ENCODE results near the gene ARMH1.

Gene ARMH1

DNA sequence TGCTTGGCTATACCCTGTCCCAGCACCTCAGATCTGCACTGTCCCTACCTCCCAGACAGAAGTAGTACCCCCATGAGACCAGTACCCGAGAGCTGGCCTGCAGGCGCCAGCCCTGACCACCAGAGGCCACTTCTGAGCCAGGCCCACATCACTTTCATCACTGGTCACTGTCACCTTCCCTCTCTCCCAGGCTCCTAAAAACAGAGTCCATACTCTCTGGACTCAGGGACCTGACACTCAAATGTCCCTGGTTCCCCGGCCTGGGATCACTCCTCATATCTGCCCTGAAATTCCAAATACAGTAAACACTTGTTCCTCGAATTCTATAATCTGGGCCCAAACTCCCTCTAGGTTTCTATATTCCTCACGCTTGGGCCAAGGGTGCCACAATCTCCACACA lies 18.9 kb upstream of the ARMH1 start:
- no peaks in the 10 kb centered on the region for H3K9me3 ChIP-seq (ENCODE audit: control insufficient read depth, insufficient read depth, low read depth, low read length)
- no peaks in the 10 kb centered on the region for H3K4me1 ChIP-seq (ENCODE audit: control insufficient read depth, insufficient read depth, low read length)
- H3K36me3 ChIP-seq (ENCODE audit: control insufficient read depth in 2 of 2, insufficient read depth in 1 of 2, low read length in 2 of 2), result peaks cover 0 to 25% of the 10 kb centered on the region in 2 experiments; a peak in 1 of 3 replicates
- no peak overlapping the region for H3K27ac ChIP-seq (ENCODE audit: extremely low read depth, low read depth, low read length)
- TF ChIP-seq ZNF366 (tag by site-specific recombination; conservative IDR thresholded peaks at IDR 0.05) (peak; percentile 64), ZNF10 (tag by site-specific recombination; IDR thresholded peaks at IDR 0.05) (no peak), ZNF629 (tag by site-specific recombination; IDR thresholded peaks at IDR 0.05) (no peak), MZF1 (tag by site-specific recombination; IDR thresholded peaks at IDR 0.05; ENCODE audit: borderline replicate concordance) (no peak), GLIS2 (tag by site-specific recombination; IDR thresholded peaks at IDR 0.05) (peak; percentile 39; the same call in 1 of the 2 replicates), ZNF501 (tag by site-specific recombination; IDR thresholded peaks at IDR 0.05) (no peak), PRDM1 (tag by site-specific recombination; IDR thresholded peaks at IDR 0.05) (peak; percentile 68), ZSCAN23 (tag by site-specific recombination; IDR thresholded peaks at IDR 0.05) (no peak), ZBTB17 (tag by site-specific recombination; IDR thresholded peaks at IDR 0.05) (peak; percentile 75), ZNF654 (tag by site-specific recombination; IDR thresholded peaks at IDR 0.05; ENCODE audit: low read depth) (peak; percentile 18; the same call in 1 of the 2 replicates)
- TF ChIP-seq, protein P1, sequence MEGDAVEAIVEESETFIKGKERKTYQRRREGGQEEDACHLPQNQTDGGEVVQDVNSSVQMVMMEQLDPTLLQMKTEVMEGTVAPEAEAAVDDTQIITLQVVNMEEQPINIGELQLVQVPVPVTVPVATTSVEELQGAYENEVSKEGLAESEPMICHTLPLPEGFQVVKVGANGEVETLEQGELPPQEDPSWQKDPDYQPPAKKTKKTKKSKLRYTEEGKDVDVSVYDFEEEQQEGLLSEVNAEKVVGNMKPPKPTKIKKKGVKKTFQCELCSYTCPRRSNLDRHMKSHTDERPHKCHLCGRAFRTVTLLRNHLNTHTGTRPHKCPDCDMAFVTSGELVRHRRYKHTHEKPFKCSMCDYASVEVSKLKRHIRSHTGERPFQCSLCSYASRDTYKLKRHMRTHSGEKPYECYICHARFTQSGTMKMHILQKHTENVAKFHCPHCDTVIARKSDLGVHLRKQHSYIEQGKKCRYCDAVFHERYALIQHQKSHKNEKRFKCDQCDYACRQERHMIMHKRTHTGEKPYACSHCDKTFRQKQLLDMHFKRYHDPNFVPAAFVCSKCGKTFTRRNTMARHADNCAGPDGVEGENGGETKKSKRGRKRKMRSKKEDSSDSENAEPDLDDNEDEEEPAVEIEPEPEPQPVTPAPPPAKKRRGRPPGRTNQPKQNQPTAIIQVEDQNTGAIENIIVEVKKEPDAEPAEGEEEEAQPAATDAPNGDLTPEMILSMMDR (tag by site-specific recombination; IDR thresholded peaks at IDR 0.05), result peak; percentile 83
- TF ChIP-seq, protein P2, sequence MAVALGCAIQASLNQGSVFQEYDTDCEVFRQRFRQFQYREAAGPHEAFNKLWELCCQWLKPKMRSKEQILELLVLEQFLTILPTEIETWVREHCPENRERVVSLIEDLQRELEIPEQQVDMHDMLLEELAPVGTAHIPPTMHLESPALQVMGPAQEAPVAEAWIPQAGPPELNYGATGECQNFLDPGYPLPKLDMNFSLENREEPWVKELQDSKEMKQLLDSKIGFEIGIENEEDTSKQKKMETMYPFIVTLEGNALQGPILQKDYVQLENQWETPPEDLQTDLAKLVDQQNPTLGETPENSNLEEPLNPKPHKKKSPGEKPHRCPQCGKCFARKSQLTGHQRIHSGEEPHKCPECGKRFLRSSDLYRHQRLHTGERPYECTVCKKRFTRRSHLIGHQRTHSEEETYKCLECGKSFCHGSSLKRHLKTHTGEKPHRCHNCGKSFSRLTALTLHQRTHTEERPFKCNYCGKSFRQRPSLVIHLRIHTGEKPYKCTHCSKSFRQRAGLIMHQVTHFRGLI (tag by site-specific recombination; IDR thresholded peaks at IDR 0.05), result no peak
- ChIA-PET POLR2A (no interaction called here), CTCF (interaction anchor here (0.6 to 1.7 kb wide), 11 partner anchors 9 to 1660 kb away, joined by 3 to 7 read pairs (median 4); no protein-coding TSS in a partner anchor)
- H3K4me3 ChIP-seq (ENCODE audit: low read depth, low read length), result no peak overlapping the region

DNA sequence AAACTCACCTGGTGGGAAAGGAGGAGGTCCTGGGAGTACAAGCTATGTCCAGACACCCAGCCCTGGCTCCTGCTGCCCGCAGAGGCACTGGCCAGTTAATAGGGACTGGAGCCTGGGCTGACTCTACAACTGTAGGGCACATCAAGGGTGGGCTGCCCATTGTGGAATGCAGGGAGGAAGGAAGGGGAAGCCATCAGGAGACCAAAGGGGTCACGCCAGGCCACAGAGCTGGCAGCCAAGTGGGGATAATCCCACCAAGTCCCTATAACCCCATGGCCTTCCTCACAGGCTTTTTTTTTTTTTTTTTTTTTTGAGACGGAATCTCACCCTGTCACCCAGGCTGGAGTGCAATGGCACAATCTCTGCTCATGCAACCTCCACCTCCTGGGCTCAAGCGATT lies 14.9 kb upstream of the ARMH1 start:
- no peaks in the 10 kb centered on the region for H3K36me3 ChIP-seq (ENCODE audit: control insufficient read depth in 2 of 2, insufficient read depth in 1 of 2, low read length in 2 of 2)
- ChIA-PET POLR2A (no interaction called here), CTCF (no interaction called here)
- no peak overlapping the region for H3K4me3 ChIP-seq (ENCODE audit: low read depth, low read length)
- no peaks in the 10 kb centered on the region for H3K9me3 ChIP-seq (ENCODE audit: control insufficient read depth, insufficient read depth, low read depth, low read length)
- no peak for TF ChIP-seq OSR2 (tag by site-specific recombination; IDR thresholded peaks at IDR 0.05)
- TF ChIP-seq ZNF211 (tag by site-specific recombination; IDR thresholded peaks at IDR 0.05; ENCODE audit: low read depth), result no peak
- TF ChIP-seq ZNF366 (tag by site-specific recombination; conservative IDR thresholded peaks at IDR 0.05), result no peak
- no peak for TF ChIP-seq KLF16 (tag by site-specific recombination; IDR thresholded peaks at IDR 0.05)
- TF ChIP-seq ZNF707 (tag by site-specific recombination; IDR thresholded peaks at IDR 0.05), result no peak
- no peak for TF ChIP-seq SCRT1 (tag by site-specific recombination; IDR thresholded peaks at IDR 0.05; ENCODE audit: borderline replicate concordance)
- TF ChIP-seq ZBTB17 (tag by site-specific recombination; IDR thresholded peaks at IDR 0.05), result no peak
- TF ChIP-seq ZNF155 (tag by site-specific recombination; IDR thresholded peaks at IDR 0.05), result no peak
- TF ChIP-seq ZNF184 (tag by site-specific recombination; IDR thresholded peaks at IDR 0.05), result no peak
- no peak for TF ChIP-seq ZNF658 (tag by site-specific recombination; IDR thresholded peaks at IDR 0.05)
- TF ChIP-seq, protein P3, sequence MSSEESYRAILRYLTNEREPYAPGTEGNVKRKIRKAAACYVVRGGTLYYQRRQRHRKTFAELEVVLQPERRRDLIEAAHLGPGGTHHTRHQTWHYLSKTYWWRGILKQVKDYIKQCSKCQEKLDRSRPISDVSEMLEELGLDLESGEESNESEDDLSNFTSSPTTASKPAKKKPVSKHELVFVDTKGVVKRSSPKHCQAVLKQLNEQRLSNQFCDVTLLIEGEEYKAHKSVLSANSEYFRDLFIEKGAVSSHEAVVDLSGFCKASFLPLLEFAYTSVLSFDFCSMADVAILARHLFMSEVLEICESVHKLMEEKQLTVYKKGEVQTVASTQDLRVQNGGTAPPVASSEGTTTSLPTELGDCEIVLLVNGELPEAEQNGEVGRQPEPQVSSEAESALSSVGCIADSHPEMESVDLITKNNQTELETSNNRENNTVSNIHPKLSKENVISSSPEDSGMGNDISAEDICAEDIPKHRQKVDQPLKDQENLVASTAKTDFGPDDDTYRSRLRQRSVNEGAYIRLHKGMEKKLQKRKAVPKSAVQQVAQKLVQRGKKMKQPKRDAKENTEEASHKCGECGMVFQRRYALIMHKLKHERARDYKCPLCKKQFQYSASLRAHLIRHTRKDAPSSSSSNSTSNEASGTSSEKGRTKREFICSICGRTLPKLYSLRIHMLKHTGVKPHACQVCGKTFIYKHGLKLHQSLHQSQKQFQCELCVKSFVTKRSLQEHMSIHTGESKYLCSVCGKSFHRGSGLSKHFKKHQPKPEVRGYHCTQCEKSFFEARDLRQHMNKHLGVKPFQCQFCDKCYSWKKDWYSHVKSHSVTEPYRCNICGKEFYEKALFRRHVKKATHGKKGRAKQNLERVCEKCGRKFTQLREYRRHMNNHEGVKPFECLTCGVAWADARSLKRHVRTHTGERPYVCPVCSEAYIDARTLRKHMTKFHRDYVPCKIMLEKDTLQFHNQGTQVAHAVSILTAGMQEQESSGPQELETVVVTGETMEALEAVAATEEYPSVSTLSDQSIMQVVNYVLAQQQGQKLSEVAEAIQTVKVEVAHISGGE (tag by site-specific recombination; conservative IDR thresholded peaks at IDR 0.05; ENCODE audit: low read depth), result no peak
- no peak for TF ChIP-seq ZNF629 (tag by site-specific recombination; IDR thresholded peaks at IDR 0.05)
- TF ChIP-seq ZNF596 (tag by site-specific recombination; IDR thresholded peaks at IDR 0.05), result no peak
- TF ChIP-seq, protein P4, sequence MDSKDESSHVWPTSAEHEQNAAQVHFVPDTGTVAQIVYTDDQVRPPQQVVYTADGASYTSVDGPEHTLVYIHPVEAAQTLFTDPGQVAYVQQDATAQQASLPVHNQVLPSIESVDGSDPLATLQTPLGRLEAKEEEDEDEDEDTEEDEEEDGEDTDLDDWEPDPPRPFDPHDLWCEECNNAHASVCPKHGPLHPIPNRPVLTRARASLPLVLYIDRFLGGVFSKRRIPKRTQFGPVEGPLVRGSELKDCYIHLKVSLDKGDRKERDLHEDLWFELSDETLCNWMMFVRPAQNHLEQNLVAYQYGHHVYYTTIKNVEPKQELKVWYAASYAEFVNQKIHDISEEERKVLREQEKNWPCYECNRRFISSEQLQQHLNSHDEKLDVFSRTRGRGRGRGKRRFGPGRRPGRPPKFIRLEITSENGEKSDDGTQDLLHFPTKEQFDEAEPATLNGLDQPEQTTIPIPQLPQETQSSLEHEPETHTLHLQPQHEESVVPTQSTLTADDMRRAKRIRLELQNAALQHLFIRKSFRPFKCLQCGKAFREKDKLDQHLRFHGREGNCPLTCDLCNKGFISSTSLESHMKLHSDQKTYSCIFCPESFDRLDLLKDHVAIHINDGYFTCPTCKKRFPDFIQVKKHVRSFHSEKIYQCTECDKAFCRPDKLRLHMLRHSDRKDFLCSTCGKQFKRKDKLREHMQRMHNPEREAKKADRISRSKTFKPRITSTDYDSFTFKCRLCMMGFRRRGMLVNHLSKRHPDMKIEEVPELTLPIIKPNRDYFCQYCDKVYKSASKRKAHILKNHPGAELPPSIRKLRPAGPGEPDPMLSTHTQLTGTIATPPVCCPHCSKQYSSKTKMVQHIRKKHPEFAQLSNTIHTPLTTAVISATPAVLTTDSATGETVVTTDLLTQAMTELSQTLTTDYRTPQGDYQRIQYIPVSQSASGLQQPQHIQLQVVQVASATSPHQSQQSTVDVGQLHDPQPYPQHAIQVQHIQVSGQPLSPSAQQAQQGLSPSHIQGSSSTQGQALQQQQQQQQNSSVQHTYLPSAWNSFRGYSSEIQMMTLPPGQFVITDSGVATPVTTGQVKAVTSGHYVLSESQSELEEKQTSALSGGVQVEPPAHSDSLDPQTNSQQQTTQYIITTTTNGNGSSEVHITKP (tag by site-specific recombination; IDR thresholded peaks at IDR 0.05), result no peak
- TF ChIP-seq REPIN1 (tag by site-specific recombination; IDR thresholded peaks at IDR 0.05; ENCODE audit: low read depth), result no peak
- H3K4me1 ChIP-seq (ENCODE audit: control insufficient read depth, insufficient read depth, low read length), result no peaks in the 10 kb centered on the region
- H3K27ac ChIP-seq (ENCODE audit: extremely low read depth, low read depth, low read length), result no peak overlapping the region

Measured in HEK293 (cell line).